ENCODE data around the gene ZFPM1.

Gene ZFPM1

DNA sequence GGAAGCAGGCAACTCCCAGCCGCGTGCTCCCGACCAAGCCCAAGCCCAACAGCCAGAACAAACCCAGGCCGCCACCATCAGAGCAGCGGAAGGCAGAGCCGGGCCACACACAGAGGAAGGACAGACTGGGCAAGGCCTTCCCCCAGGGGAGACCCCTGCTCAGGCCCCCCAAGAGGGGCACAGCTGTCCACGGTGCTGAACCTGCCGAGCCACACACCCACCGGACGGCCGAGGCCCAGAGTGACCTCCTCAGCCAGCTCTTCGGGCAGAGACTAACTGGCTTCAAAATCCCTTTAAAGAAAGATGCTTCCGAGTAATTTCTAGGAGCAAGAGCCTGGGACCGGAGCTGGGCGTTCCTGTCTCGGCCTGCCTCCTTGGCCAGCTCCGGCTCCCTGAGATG, 14.1 kb upstream of the ZFPM1 start:
- TF ChIP-seq, protein P1, sequence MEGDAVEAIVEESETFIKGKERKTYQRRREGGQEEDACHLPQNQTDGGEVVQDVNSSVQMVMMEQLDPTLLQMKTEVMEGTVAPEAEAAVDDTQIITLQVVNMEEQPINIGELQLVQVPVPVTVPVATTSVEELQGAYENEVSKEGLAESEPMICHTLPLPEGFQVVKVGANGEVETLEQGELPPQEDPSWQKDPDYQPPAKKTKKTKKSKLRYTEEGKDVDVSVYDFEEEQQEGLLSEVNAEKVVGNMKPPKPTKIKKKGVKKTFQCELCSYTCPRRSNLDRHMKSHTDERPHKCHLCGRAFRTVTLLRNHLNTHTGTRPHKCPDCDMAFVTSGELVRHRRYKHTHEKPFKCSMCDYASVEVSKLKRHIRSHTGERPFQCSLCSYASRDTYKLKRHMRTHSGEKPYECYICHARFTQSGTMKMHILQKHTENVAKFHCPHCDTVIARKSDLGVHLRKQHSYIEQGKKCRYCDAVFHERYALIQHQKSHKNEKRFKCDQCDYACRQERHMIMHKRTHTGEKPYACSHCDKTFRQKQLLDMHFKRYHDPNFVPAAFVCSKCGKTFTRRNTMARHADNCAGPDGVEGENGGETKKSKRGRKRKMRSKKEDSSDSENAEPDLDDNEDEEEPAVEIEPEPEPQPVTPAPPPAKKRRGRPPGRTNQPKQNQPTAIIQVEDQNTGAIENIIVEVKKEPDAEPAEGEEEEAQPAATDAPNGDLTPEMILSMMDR (IDR thresholded peaks at IDR 0.05; ENCODE audit: control insufficient read depth, extremely low read depth, insufficient read depth), result no peak
- no peak overlapping the region for H3K4me3 ChIP-seq (ENCODE audit: low read depth, low read length)

DNA sequence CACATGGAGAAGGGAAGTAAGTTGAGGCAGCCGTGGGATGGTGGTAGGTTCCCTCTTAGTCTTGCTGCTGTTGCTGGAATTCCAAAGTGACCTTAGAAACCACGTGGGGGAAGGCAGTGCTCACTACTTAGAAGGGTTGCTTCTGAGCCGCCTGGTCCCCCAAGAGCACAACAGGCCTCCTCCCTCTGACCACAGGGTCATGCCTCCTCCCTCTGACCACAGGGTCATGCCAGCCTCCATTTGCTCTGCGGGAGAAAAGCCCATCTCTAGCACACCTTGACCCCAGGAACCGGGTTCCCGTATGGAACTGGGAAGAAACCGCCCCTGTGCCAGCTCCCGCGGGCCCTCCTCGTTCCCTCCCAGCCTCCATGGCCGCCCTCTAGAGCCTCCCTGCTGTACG, 13.4 kb upstream of the ZFPM1 start:
- TF ChIP-seq, protein P1 (IDR thresholded peaks at IDR 0.05; ENCODE audit: control insufficient read depth, extremely low read depth, insufficient read depth), result no peak
- no peak for DNase-seq (ENCODE audit: low read depth)
- H3K4me3 ChIP-seq (ENCODE audit: low read depth, low read length), result no peak overlapping the region

More for the DNA sequence above, 14.1 kb upstream of the ZFPM1 start:
- no peak for DNase-seq (ENCODE audit: low read depth)

DNA sequence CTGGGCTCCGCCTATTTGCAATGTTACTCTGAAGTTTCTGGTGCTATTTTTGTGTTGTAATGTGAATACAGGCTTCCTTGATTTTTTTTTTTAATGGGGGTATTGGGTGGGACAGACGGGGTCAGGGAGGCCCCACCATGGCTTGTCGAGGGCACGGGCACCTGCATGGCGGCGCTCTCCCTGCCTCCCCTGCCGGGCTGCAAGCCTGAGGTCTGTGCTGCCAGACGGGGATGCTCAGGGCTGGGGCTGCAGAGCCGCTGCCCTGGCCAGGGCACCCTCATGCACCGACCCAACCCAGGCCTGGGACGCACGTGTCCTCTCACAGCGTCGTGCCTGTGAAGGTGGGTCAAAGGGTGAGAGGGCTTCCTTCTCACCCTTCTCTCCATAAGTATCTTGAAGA, 13.0 kb upstream of the ZFPM1 start:
- H3K4me3 ChIP-seq (ENCODE audit: low read depth, low read length), result no peak overlapping the region
- DNase-seq (ENCODE audit: low read depth), result no peak
- TF ChIP-seq, protein P1 (IDR thresholded peaks at IDR 0.05; ENCODE audit: control insufficient read depth, extremely low read depth, insufficient read depth), result no peak

DNA sequence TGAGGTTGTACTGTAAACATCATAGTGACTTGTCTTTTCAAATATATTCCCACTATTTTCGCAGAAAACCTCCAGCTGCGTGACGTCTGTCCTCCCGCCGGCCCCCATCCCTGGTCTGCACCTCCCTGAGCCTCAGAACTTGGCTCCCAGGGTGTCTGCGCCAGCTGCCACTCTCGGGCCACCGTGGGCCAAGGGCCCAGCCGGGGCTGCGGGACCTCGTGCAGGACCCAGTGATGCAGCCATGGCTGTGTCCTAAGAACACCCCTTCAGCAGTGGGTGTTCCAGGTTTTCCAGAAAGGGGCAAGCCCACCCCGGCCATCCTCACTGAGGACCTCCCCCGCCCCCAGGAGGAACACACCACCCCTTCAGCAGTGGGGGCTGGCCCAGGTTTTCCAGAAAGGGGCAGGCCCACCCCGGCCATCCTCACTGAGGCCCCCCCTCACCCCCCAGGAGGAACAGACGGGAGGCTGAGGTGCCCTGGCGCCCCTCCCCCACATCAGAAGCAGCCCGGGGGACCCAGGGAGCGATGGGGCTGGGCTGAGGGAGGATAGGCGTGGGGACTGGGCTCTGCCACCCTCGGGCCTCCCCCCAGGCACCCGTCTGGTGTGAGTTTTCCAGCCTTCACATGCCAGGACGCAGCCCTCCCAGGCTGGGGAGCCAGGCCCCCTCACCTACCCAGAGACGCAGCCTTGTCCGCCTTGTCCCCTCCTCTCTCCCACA, 12.2 kb upstream of the ZFPM1 start:
- TF ChIP-seq, protein P1 (IDR thresholded peaks at IDR 0.05; ENCODE audit: control insufficient read depth, extremely low read depth, insufficient read depth), result no peak
- no peak overlapping the region for H3K4me3 ChIP-seq (ENCODE audit: low read depth, low read length)
- DNase-seq (ENCODE audit: low read depth), result no peak

DNA sequence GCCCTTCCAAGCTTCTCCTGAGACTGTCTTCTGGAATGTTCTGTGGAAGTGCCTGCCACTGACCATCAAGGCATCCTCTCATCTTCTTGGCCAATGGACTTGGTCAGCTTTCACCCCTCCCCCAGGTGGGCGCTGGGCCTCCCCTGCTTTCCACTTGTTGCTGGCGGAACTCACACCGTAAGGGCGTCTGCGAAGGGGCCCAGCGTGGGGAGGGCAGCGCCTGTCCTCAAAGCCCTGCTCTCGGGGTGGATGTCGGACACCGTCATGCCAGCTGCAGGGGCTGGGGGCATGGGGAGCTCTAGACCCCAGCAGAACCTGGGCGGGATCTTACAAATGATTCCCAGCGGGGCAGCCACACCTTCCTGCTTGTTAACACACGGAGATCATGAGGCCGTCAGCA, 11.6 kb upstream of the ZFPM1 start:
- no peak overlapping the region for H3K4me3 ChIP-seq (ENCODE audit: low read depth, low read length)
- TF ChIP-seq, protein P1 (IDR thresholded peaks at IDR 0.05; ENCODE audit: control insufficient read depth, extremely low read depth, insufficient read depth), result no peak
- no peak for DNase-seq (ENCODE audit: low read depth)

DNA sequence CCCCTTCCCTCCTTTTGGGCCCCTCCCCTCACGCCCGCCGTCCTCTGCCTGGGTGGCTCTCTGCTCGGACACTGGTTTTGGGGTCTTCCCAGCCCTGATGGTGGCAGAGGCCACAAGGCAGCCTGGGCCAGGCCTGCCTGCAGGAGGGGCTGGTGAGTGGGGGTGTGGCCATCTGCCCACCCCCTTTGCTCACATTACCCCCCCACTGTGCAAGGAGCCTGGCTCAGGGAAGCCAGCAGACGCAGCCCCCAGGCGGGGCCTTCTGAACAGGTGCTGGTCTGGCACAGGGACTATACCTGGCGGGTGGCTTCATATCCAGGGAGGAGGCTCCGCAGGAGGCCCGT, 10.7 kb upstream of the ZFPM1 start:
- DNase-seq (ENCODE audit: low read depth), result no peak
- H3K4me3 ChIP-seq (ENCODE audit: low read depth, low read length), result no peak overlapping the region
- TF ChIP-seq, protein P1 (IDR thresholded peaks at IDR 0.05; ENCODE audit: control insufficient read depth, extremely low read depth, insufficient read depth), result no peak

All from LNCaP clone FGC (cell line).